22Rv1 (cell line): ENCODE data around the gene SUMO2.

Experiments used
- CTCF ChIP-seq: fragments of 450-650 bp; IDR thresholded peaks from 2 replicates; pipeline ENCODE4 v1.5.1; 2017; ENCODE audit warnings: mild to moderate bottlenecking
- ZFX ChIP-seq: fragments of 450-650 bp; IDR thresholded peaks from 2 replicates; pipeline ENCODE4 v1.6.1; 2017; ENCODE audit warnings: antibody characterized with exemption, borderline replicate concordance

- TF ChIP-seq CTCF (no peak), ZFX (no peak)
These were observed 12.1 kb upstream of the SUMO2 start for GRCh38 chr17:75194879-75195278.
